Dendritic cell treated with granulocyte-macrophage colony-stimulating factor and Interleukin-4, amounts not matched to agents 40 ng/mL and 50 ng/mL, for 4 days (primary cell): ENCODE measurements around the gene KLK15.

Experiments
- H3K27ac Mint-ChIP-seq: one replicate; pipeline ENCODE4 v1.8.0; 2022; ENCODE audit warnings: mild to moderate bottlenecking, mixed read lengths
- H3K27me3 Mint-ChIP-seq: one replicate; pipeline ENCODE4 v1.8.0; 2022; ENCODE audit warnings: mild to moderate bottlenecking, mixed read lengths
- H3K36me3 Mint-ChIP-seq: one replicate; pipeline ENCODE4 v1.8.0; 2022; ENCODE audit warnings: low read depth, mixed read lengths
- H3K4me1 Mint-ChIP-seq: one replicate; pipeline ENCODE4 v1.8.0; 2022; ENCODE audit warnings: low read depth, mixed read lengths
- H3K4me3 Mint-ChIP-seq: one replicate; pipeline ENCODE4 v1.8.0; 2022; ENCODE audit warnings: mild to moderate bottlenecking, moderate library complexity, mixed read lengths
- H3K9me3 Mint-ChIP-seq: one replicate; pipeline ENCODE4 v1.8.0; 2022; ENCODE audit warnings: mixed read lengths
- intact Hi-C: fragments of 100-400 bp; cut with micrococcal nuclease; formaldehyde crosslinking; loops from one replicate; pipeline ENCODE4 v1.15.0; 2022

Gene KLK15

GRCh38 chr19:50859849-50860248 is 26.5 kb upstream of the KLK15 start:
- Mint-ChIP-seq H3K27me3 (peaks cover 33% of the 10 kb centered on the region), H3K4me3 (no peak overlapping the region), H3K27ac (no peak overlapping the region), H3K36me3 (no peaks in the 10 kb centered on the region), H3K9me3 (no peaks in the 10 kb centered on the region), H3K4me1 (no peaks in the 10 kb centered on the region)
- intact Hi-C loops: no loop called here

- H3K9me3 Mint-ChIP-seq: no peaks in the 10 kb centered on the region
- H3K4me3 Mint-ChIP-seq: no peak overlapping the region
- H3K4me1 Mint-ChIP-seq: no peaks in the 10 kb centered on the region
- H3K27me3 Mint-ChIP-seq: peaks cover 34% of the 10 kb centered on the region
- intact Hi-C loops: no loop called here
- no peaks in the 10 kb centered on the region for H3K36me3 Mint-ChIP-seq
- H3K27ac Mint-ChIP-seq: no peak overlapping the region
Measured at GRCh38 chr19:50858886-50859285, 25.5 kb upstream of the KLK15 start.

GRCh38 chr19:50857366-50857765 is 24.0 kb upstream of the KLK15 start:
- H3K27me3 Mint-ChIP-seq: peaks cover 31% of the 10 kb centered on the region
- H3K4me3 Mint-ChIP-seq: no peak overlapping the region
- no peak overlapping the region for H3K27ac Mint-ChIP-seq
- no peaks in the 10 kb centered on the region for H3K36me3 Mint-ChIP-seq
- intact Hi-C loops: no loop called here
- no peaks in the 10 kb centered on the region for H3K9me3 Mint-ChIP-seq
- no peaks in the 10 kb centered on the region for H3K4me1 Mint-ChIP-seq

GRCh38 chr19:50854636-50855410 is 21.4 kb upstream of the KLK15 start, which contains the start of gene KLK3:
Gene KLK3 (plus strand): TSS chr19:50854915. CDS start chr19:50854956, 41 bp downstream.
- no peak within 1 kb of the TSS for H3K27ac Mint-ChIP-seq
- intact Hi-C loops: no loop called here
- H3K9me3 Mint-ChIP-seq: no peaks in the 10 kb centered on the region

GRCh38 chr19:50851620-50852019 is 18.2 kb upstream of the KLK15 start:
- peaks cover 19% of the 10 kb centered on the region for H3K27me3 Mint-ChIP-seq
- no peaks in the 10 kb centered on the region for H3K9me3 Mint-ChIP-seq
- intact Hi-C loops: no loop called here
- no peaks in the 10 kb centered on the region for H3K36me3 Mint-ChIP-seq
- no peak overlapping the region for H3K27ac Mint-ChIP-seq
- no peak overlapping the region for H3K4me3 Mint-ChIP-seq
- no peaks in the 10 kb centered on the region for H3K4me1 Mint-ChIP-seq

More at GRCh38 chr19:50854636-50855410, 21.4 kb upstream of the KLK15 start, which contains the start of gene KLK3:
- Mint-ChIP-seq H3K4me3 (no peak within 1 kb of the TSS), H3K27me3 (peaks cover 27% of the 10 kb centered on the region), H3K36me3 (no peaks in the 10 kb centered on the region), H3K4me1 (no peaks in the 10 kb centered on the region)

- H3K27ac Mint-ChIP-seq: no peak overlapping the region
- H3K4me3 Mint-ChIP-seq: no peak overlapping the region
- no peaks in the 10 kb centered on the region for H3K36me3 Mint-ChIP-seq
- no peaks in the 10 kb centered on the region for H3K4me1 Mint-ChIP-seq
- H3K27me3 Mint-ChIP-seq: peaks cover 16% of the 10 kb centered on the region
- no peaks in the 10 kb centered on the region for H3K9me3 Mint-ChIP-seq
- intact Hi-C loops: no loop called here
Measured at GRCh38 chr19:50850738-50851137, 17.4 kb upstream of the KLK15 start.

GRCh38 chr19:50844296-50844935 is 11.0 kb upstream of the KLK15 start:
- H3K9me3 Mint-ChIP-seq: no peaks in the 10 kb centered on the region
- intact Hi-C loops: no loop called here
- H3K4me3 Mint-ChIP-seq: no peak overlapping the region

GRCh38 chr19:50843701-50844221 is 10.4 kb upstream of the KLK15 start:
- intact Hi-C loops: no loop called here
- no peak overlapping the region for H3K27ac Mint-ChIP-seq
- no peaks in the 10 kb centered on the region for H3K36me3 Mint-ChIP-seq
- peaks cover 29% of the 10 kb centered on the region for H3K27me3 Mint-ChIP-seq
- H3K4me1 Mint-ChIP-seq: no peaks in the 10 kb centered on the region
- H3K9me3 Mint-ChIP-seq: no peaks in the 10 kb centered on the region
- H3K4me3 Mint-ChIP-seq: no peak overlapping the region

More at GRCh38 chr19:50844296-50844935, 11.0 kb upstream of the KLK15 start:
- Mint-ChIP-seq H3K36me3 (no peaks in the 10 kb centered on the region), H3K27me3 (peaks cover 25% of the 10 kb centered on the region), H3K27ac (no peak overlapping the region), H3K4me1 (no peaks in the 10 kb centered on the region)

GRCh38 chr19:50843205-50843604 is 9.8 kb upstream of the KLK15 start:
- H3K27ac Mint-ChIP-seq: no peak overlapping the region
- H3K9me3 Mint-ChIP-seq: no peaks in the 10 kb centered on the region
- H3K36me3 Mint-ChIP-seq: no peaks in the 10 kb centered on the region
- intact Hi-C loops: no loop called here
- peaks cover 30% of the 10 kb centered on the region for H3K27me3 Mint-ChIP-seq
- H3K4me1 Mint-ChIP-seq: no peaks in the 10 kb centered on the region
- no peak overlapping the region for H3K4me3 Mint-ChIP-seq

GRCh38 chr19:50842130-50842529 is 8.8 kb upstream of the KLK15 start:
- Mint-ChIP-seq H3K9me3 (no peaks in the 10 kb centered on the region), H3K4me1 (no peaks in the 10 kb centered on the region), H3K27ac (no peak overlapping the region), H3K4me3 (no peak overlapping the region), H3K27me3 (peaks cover 39% of the 10 kb centered on the region), H3K36me3 (no peaks in the 10 kb centered on the region)
- intact Hi-C loops: no loop called here

- Mint-ChIP-seq H3K4me3 (no peak overlapping the region), H3K27me3 (peaks cover 56% of the 10 kb centered on the region), H3K4me1 (peaks cover 9% of the 10 kb centered on the region), H3K27ac (no peak overlapping the region), H3K9me3 (no peaks in the 10 kb centered on the region), H3K36me3 (no peaks in the 10 kb centered on the region)
- intact Hi-C loops: no loop called here
Measured at GRCh38 chr19:50839712-50840655, 6.6 kb upstream of the KLK15 start.

- H3K27ac Mint-ChIP-seq: no peak overlapping the region
- no peaks in the 10 kb centered on the region for H3K36me3 Mint-ChIP-seq
- H3K4me1 Mint-ChIP-seq: peaks cover 9% of the 10 kb centered on the region
- no peaks in the 10 kb centered on the region for H3K9me3 Mint-ChIP-seq
- peaks cover 55% of the 10 kb centered on the region for H3K27me3 Mint-ChIP-seq
- no peak overlapping the region for H3K4me3 Mint-ChIP-seq
- intact Hi-C loops: no loop called here
Measured at GRCh38 chr19:50838239-50838638, 4.9 kb upstream of the KLK15 start.

- peaks cover 62% of the 10 kb centered on the region for H3K27me3 Mint-ChIP-seq
Measured at GRCh38 chr19:50837300-50837699, 3.9 kb upstream of the KLK15 start.

More at GRCh38 chr19:50837300-50837699, 3.9 kb upstream of the KLK15 start:
- Mint-ChIP-seq H3K36me3 (no peaks in the 10 kb centered on the region), H3K4me1 (peaks cover 9% of the 10 kb centered on the region), H3K27ac (no peak overlapping the region), H3K9me3 (no peaks in the 10 kb centered on the region), H3K4me3 (no peak overlapping the region)
- intact Hi-C loops: no loop called here
